GM23338 (cell line): ENCODE measurements around the gene UNC93B1. TPM values are rescaled to one million over a fixed set of nuclear protein-coding genes. Genes with fewer than 3 reads are reported as not detected.
A peak's percentile ranks its signal among the peaks of the same experiment; 100 is the strongest.

Source experiments
- ATAC-seq: fragments of 200-7000 bp; cut with Tn5 transposase; 3 replicates; pipeline ENCODE4 v1.9.1; 2020
- DNase-seq: peaks from one replicate; pipeline ENCODE4 v3.0.0-alpha.2; 2015; ENCODE audit warnings: low spot score
- H2AFZ ChIP-seq: fragments of 200-600 bp; sonication (generic); 2 replicates; pipeline ENCODE4 v1.8.0; 2016; ENCODE audit warnings: antibody characterized with exemption, mild to moderate bottlenecking, moderate library complexity
- H3F3A ChIP-seq: fragments of 200-600 bp; sonication (generic); replicated peaks from 2 replicates; pipeline ENCODE4 v1.8.0; 2017; ENCODE audit warnings: antibody characterized with exemption, mixed run types, low read depth
- H3K27ac ChIP-seq: fragments of 200-600 bp; sonication (generic); 2 replicates; pipeline ENCODE4 v1.6.1; 2016; ENCODE audit warnings: low read depth
- H3K27me3 ChIP-seq: fragments of 200-600 bp; sonication (generic); 2 replicates; pipeline ENCODE4 v1.8.0; 2016; ENCODE audit warnings: mild to moderate bottlenecking, mixed run types, moderate library complexity; ENCODE audit not compliant: insufficient read depth
- H3K36me3 ChIP-seq: fragments of 200-600 bp; sonication (generic); 2 replicates; pipeline ENCODE4 v1.8.0; 2016; ENCODE audit warnings: mild to moderate bottlenecking; ENCODE audit not compliant: insufficient read depth
- H3K4me1 ChIP-seq: fragments of 200-600 bp; sonication (generic); 2 replicates; pipeline ENCODE4 v1.8.0; 2016; ENCODE audit warnings: mild to moderate bottlenecking, moderate library complexity; ENCODE audit not compliant: insufficient read depth
- H3K4me2 ChIP-seq: fragments of 200-600 bp; sonication (generic); 2 replicates; pipeline ENCODE4 v1.7.1; 2017; ENCODE audit warnings: mixed run types
- H3K4me3 ChIP-seq: fragments of 200-600 bp; sonication (generic); 2 replicates; pipeline ENCODE4 v1.6.1; 2016; ENCODE audit warnings: mixed run types
- H3K79me2 ChIP-seq: fragments of 200-600 bp; sonication (generic); replicated peaks from 2 replicates; pipeline ENCODE4 v1.8.0; 2017; ENCODE audit warnings: mild to moderate bottlenecking; ENCODE audit not compliant: insufficient read depth
- H3K9me2 ChIP-seq: fragments of 200-600 bp; sonication (generic); 2 replicates; pipeline ENCODE4 v1.8.0; 2017; ENCODE audit not compliant: insufficient read depth
- H4K20me1 ChIP-seq: fragments of 200-600 bp; sonication (generic); replicated peaks from 2 replicates; pipeline ENCODE4 v1.8.0; 2017; ENCODE audit warnings: mild to moderate bottlenecking; ENCODE audit not compliant: insufficient read depth
- H3K27ac Mint-ChIP-seq: 2 replicates; pipeline ENCODE4 v1.8.0; 2020; ENCODE audit warnings: inconsistent platforms, mild to moderate bottlenecking, moderate library complexity, mixed read lengths
- H3K27me3 Mint-ChIP-seq: 3 replicates; pipeline ENCODE4 v1.8.0; 2022; ENCODE audit warnings: low read depth, mild to moderate bottlenecking, moderate library complexity, mixed read lengths, inconsistent platforms; ENCODE audit not compliant: insufficient read depth, poor library complexity
- H3K36me3 Mint-ChIP-seq: 3 replicates; pipeline ENCODE4 v1.8.0; 2021; ENCODE audit warnings: low read depth, mild to moderate bottlenecking, inconsistent platforms, moderate library complexity, mixed read lengths
- H3K4me1 Mint-ChIP-seq: 3 replicates; pipeline ENCODE4 v1.8.0; 2020; ENCODE audit warnings: mild to moderate bottlenecking, inconsistent platforms, mixed read lengths
- H3K4me3 Mint-ChIP-seq: 3 replicates; pipeline ENCODE4 v1.8.0; 2021; ENCODE audit warnings: moderate library complexity, mild to moderate bottlenecking, inconsistent platforms, mixed read lengths
- H3K9me3 Mint-ChIP-seq: 3 replicates; pipeline ENCODE4 v1.8.0; 2020; ENCODE audit warnings: moderate library complexity, mild to moderate bottlenecking, inconsistent platforms, mixed read lengths
- CREB1 ChIP-seq: fragments of 250-450 bp; sonication (Bioruptor Pico); IDR thresholded peaks from 2 replicates; pipeline ENCODE4 v1.5.0; 2020; ENCODE audit warnings: low read depth, mild to moderate bottlenecking, moderate library complexity
- CTCF ChIP-seq, 2 experiments: fragments of 200-600 bp in 1 of 2; sonication (generic) in 1 of 2; conservative IDR thresholded peaks; 2 replicates each; pipeline versions ENCODE4 v1.5.1 to v1.6.1; 2016 to 2017; ENCODE audit warnings: antibody characterized with exemption in 2 of 2, low read depth in 2 of 2, mild to moderate bottlenecking in 2 of 2, moderate library complexity in 1 of 2
- EZH2 ChIP-seq: fragments of 200-600 bp; sonication (generic); IDR thresholded peaks from one replicate; pipeline ENCODE4 v1.8.0; 2017; ENCODE audit warnings: antibody characterized with exemption, mild to moderate bottlenecking, low read depth; ENCODE audit not compliant: unreplicated experiment
- EZH2phosphoT487 ChIP-seq: fragments of 200-600 bp; sonication (generic); IDR thresholded peaks from one replicate; pipeline ENCODE4 v1.8.1; 2018; ENCODE audit warnings: antibody characterized with exemption; ENCODE audit not compliant: unreplicated experiment
- JUNB ChIP-seq: IDR thresholded peaks from one replicate; pipeline ENCODE4 v1.6.1; 2016; ENCODE audit warnings: antibody characterized with exemption; ENCODE audit not compliant: unreplicated experiment
- POLR2AphosphoS5 ChIP-seq: IDR thresholded peaks from 2 replicates; pipeline ENCODE4 v1.6.1; 2016; ENCODE audit warnings: antibody characterized with exemption, low read depth
- ZNF114 ChIP-seq: fragments of 250-450 bp; sonication (Bioruptor Pico); IDR thresholded peaks from 2 replicates; pipeline ENCODE4 v1.5.0; 2020; ENCODE audit warnings: mild to moderate bottlenecking, moderate library complexity
- ZNF331 ChIP-seq: fragments of 250-450 bp; sonication (Bioruptor Pico); IDR thresholded peaks from 2 replicates; pipeline ENCODE4 v1.5.0; 2020; ENCODE audit warnings: low read depth, mild to moderate bottlenecking, moderate library complexity
- ZNF462 ChIP-seq: fragments of 250-450 bp; sonication (Bioruptor Pico); IDR thresholded peaks from 2 replicates; pipeline ENCODE4 v1.5.0; 2020; ENCODE audit warnings: mild to moderate bottlenecking, moderate library complexity
- polyA plus RNA-seq: library from polyadenylated mRNA; unstranded; fragments of >200 nt; fragmentation: Nextera tagmentation; extraction: Ambion mirVana; gene quantifications from 2 replicates; pipeline ENCODE4 v1.2.1, GENCODE V29; 2016
- total RNA-seq: library from RNA; depleted of rRNA; stranded (reverse); fragments of >200 nt; shearing (Covaris generic); gene quantifications from 2 replicates; pipeline ENCODE4 v1.2.3, GENCODE V29; 2014

Gene UNC93B1
- total and polyA plus RNA-seq, 2 experiments from 2014 or later: 16.2 to 34.4 TPM

DNA sequence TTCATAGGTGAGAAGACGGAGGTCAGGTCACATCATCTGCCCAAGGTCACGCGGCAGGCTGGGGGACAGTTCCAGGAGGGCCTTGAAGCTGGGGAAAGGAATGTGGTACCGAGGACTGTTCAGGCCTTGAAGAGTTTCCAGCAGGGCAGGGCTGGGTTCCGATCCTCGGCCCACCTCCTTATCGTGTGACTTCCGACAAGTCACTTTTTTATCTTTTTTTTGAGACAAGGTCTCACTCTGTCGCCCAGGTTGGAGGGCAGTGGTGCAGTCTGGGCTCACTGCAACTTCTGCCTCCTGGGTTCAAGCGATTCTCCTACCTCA, 27.2 kb upstream of the UNC93B1 start:
- Histone ChIP-seq H3K4me3 (peak overlapping the region; percentile 71), H3K27me3 (no peaks in the 10 kb centered on the region), H3K27ac (0 out of 2 replicates have a peak overlapping the region, but pooled peaks have one; percentile 27), H3K4me1 (peaks cover 3% of the 10 kb centered on the region; the same call in 1 of the 2 replicates), H3K9me2 (no peaks in the 10 kb centered on the region), H3K79me2 (peaks cover 13% of the 10 kb centered on the region), H2AFZ (no peak overlapping the region), H3K36me3 (peaks cover 6% of the 10 kb centered on the region; the same call in 1 of the 2 replicates), H4K20me1 (no peaks in the 10 kb centered on the region), H3K4me2 (peak overlapping the region; percentile 93), H3F3A (no peaks in the 10 kb centered on the region)
- Mint-ChIP-seq H3K27ac (peak overlapping the region; percentile 93), H3K4me1 (peaks cover 16% of the 10 kb centered on the region), H3K4me3 (peak overlapping the region; percentile 94), H3K27me3 (peaks cover 22% of the 10 kb centered on the region), H3K9me3 (no peaks in the 10 kb centered on the region), H3K36me3 (peaks cover 17% of the 10 kb centered on the region)
- ATAC-seq (no peak; the same call in 1 of the 3 replicates), DNase-seq (no peak)
- TF ChIP-seq JUNB (no peak), EZH2 (no peak), CTCF (conservative IDR thresholded peaks at IDR 0.05; ENCODE audit: low read depth in 2 of 2) (no peak), CREB1 (CRISPR knock-in tag) (no peak), ZNF331 (CRISPR knock-in tag) (no peak), ZNF462 (CRISPR knock-in tag) (no peak), EZH2phosphoT487 (no peak), ZNF114 (CRISPR knock-in tag) (no peak), POLR2AphosphoS5 (no peak)
